Peyer's patch (tissue), 4 donors: ENCODE measurements around the gene MYO1D.

Experiments used
- CTCF ChIP-seq, 6 experiments: fragments of 450-650 bp in 4 of 6; fragments of 200-600 bp in 2 of 6; sonication (generic) in 1 of 6; IDR thresholded peaks; one replicate each; pipeline ENCODE4 v1.5.1; 2017 to 2019; ENCODE audit warnings: antibody characterized with exemption in 6 of 6, mild to moderate bottlenecking in 3 of 6, moderate library complexity in 1 of 6
- POLR2A ChIP-seq, 2 donors: fragments of 450-650 bp; IDR thresholded peaks; one replicate each; pipeline ENCODE4 v1.5.1; 2017; ENCODE audit warnings: antibody characterized with exemption in 2 of 2, mild to moderate bottlenecking in 2 of 2, moderate library complexity in 2 of 2

GRCh38 chr17:32771396-32771795 is 105.5 kb downstream of the MYO1D start:
- TF ChIP-seq POLR2A (IDR thresholded peaks at IDR 0.05) (no peak), CTCF (IDR thresholded peaks at IDR 0.05) (no peak)
